ENCODE data around the gene ZXDC.

Gene ZXDC

GRCh38 chr3:126441256-126441880 is 34.3 kb downstream of the ZXDC start:
- DNase-seq (ENCODE audit: insufficient read length, low spot score) (no peak), FAIRE-seq (no peak)
- no peak for TF ChIP-seq POU2F2 (IDR thresholded peaks at IDR 0.05; ENCODE audit: low read depth, low read length)
- no peak for TF ChIP-seq POLR2AphosphoS5 (IDR thresholded peaks at IDR 0.05; ENCODE audit: low read depth, low read length)
- TF ChIP-seq POLR2A (IDR thresholded peaks at IDR 0.05; ENCODE audit: low read depth, low read length), result no peak
- no peak for TF ChIP-seq TAF1 (IDR thresholded peaks at IDR 0.05; ENCODE audit: low read depth, low read length)
- TF ChIP-seq PAX5 (IDR thresholded peaks at IDR 0.05; ENCODE audit: insufficient read depth, low read length, severe bottlenecking), result no peak
- no peak for TF ChIP-seq SPI1 (IDR thresholded peaks at IDR 0.05; ENCODE audit: low read depth, low read length)

GRCh38 chr3:126440709-126440995 is 35.0 kb downstream of the ZXDC start:
- FAIRE-seq, result no peak
- TF ChIP-seq TAF1 (IDR thresholded peaks at IDR 0.05; ENCODE audit: low read depth, low read length), result no peak
- no peak for TF ChIP-seq SPI1 (IDR thresholded peaks at IDR 0.05; ENCODE audit: low read depth, low read length)
- no peak for TF ChIP-seq POU2F2 (IDR thresholded peaks at IDR 0.05; ENCODE audit: low read depth, low read length)
- TF ChIP-seq PAX5 (IDR thresholded peaks at IDR 0.05; ENCODE audit: insufficient read depth, low read length, severe bottlenecking), result no peak
- TF ChIP-seq POLR2AphosphoS5 (IDR thresholded peaks at IDR 0.05; ENCODE audit: low read depth, low read length), result no peak
- TF ChIP-seq POLR2A (IDR thresholded peaks at IDR 0.05; ENCODE audit: low read depth, low read length), result no peak
- DNase-seq (ENCODE audit: insufficient read length, low spot score), result no peak

- no peak for DNase-seq (ENCODE audit: insufficient read length, low spot score)
- TF ChIP-seq PAX5 (IDR thresholded peaks at IDR 0.05; ENCODE audit: insufficient read depth, low read length, severe bottlenecking) (no peak), TAF1 (IDR thresholded peaks at IDR 0.05; ENCODE audit: low read depth, low read length) (no peak), SPI1 (IDR thresholded peaks at IDR 0.05; ENCODE audit: low read depth, low read length) (no peak), POLR2AphosphoS5 (IDR thresholded peaks at IDR 0.05; ENCODE audit: low read depth, low read length) (no peak)
- FAIRE-seq, result no peak
Measured at GRCh38 chr3:126439968-126440708, 35.6 kb downstream of the ZXDC start.

GRCh38 chr3:126439346-126439967 is 36.2 kb downstream of the ZXDC start:
- DNase-seq (ENCODE audit: insufficient read length, low spot score), result no peak
- FAIRE-seq, result no peak
- TF ChIP-seq SPI1 (IDR thresholded peaks at IDR 0.05; ENCODE audit: low read depth, low read length), result no peak
- TF ChIP-seq TAF1 (IDR thresholded peaks at IDR 0.05; ENCODE audit: low read depth, low read length), result no peak
- TF ChIP-seq POU2F2 (IDR thresholded peaks at IDR 0.05; ENCODE audit: low read depth, low read length), result no peak
- no peak for TF ChIP-seq POLR2AphosphoS5 (IDR thresholded peaks at IDR 0.05; ENCODE audit: low read depth, low read length)

- DNase-seq (ENCODE audit: insufficient read length, low spot score) (no peak), FAIRE-seq (no peak)
- no peak for TF ChIP-seq POU2F2 (IDR thresholded peaks at IDR 0.05; ENCODE audit: low read depth, low read length)
- no peak for TF ChIP-seq POLR2AphosphoS5 (IDR thresholded peaks at IDR 0.05; ENCODE audit: low read depth, low read length)
- TF ChIP-seq SPI1 (IDR thresholded peaks at IDR 0.05; ENCODE audit: low read depth, low read length), result no peak
- TF ChIP-seq TAF1 (IDR thresholded peaks at IDR 0.05; ENCODE audit: low read depth, low read length), result no peak
- no peak for TF ChIP-seq PAX5 (IDR thresholded peaks at IDR 0.05; ENCODE audit: insufficient read depth, low read length, severe bottlenecking)
- TF ChIP-seq POLR2A (IDR thresholded peaks at IDR 0.05; ENCODE audit: low read depth, low read length), result no peak
Measured at GRCh38 chr3:126438746-126439145, 36.9 kb downstream of the ZXDC start.

GRCh38 chr3:126438186-126438585 is 37.5 kb downstream of the ZXDC start:
- FAIRE-seq (no peak), DNase-seq (ENCODE audit: insufficient read length, low spot score) (no peak)
- TF ChIP-seq TAF1 (IDR thresholded peaks at IDR 0.05; ENCODE audit: low read depth, low read length), result no peak
- no peak for TF ChIP-seq PAX5 (IDR thresholded peaks at IDR 0.05; ENCODE audit: insufficient read depth, low read length, severe bottlenecking)
- TF ChIP-seq POU2F2 (IDR thresholded peaks at IDR 0.05; ENCODE audit: low read depth, low read length), result no peak
- no peak for TF ChIP-seq SPI1 (IDR thresholded peaks at IDR 0.05; ENCODE audit: low read depth, low read length)

- TF ChIP-seq POU2F2 (IDR thresholded peaks at IDR 0.05; ENCODE audit: low read depth, low read length) (no peak), POLR2A (IDR thresholded peaks at IDR 0.05; ENCODE audit: low read depth, low read length) (no peak), PAX5 (IDR thresholded peaks at IDR 0.05; ENCODE audit: insufficient read depth, low read length, severe bottlenecking) (no peak), POLR2AphosphoS5 (IDR thresholded peaks at IDR 0.05; ENCODE audit: low read depth, low read length) (no peak), TAF1 (IDR thresholded peaks at IDR 0.05; ENCODE audit: low read depth, low read length) (no peak), SPI1 (IDR thresholded peaks at IDR 0.05; ENCODE audit: low read depth, low read length) (no peak)
- FAIRE-seq, result no peak
- no peak for DNase-seq (ENCODE audit: insufficient read length, low spot score)
Measured at GRCh38 chr3:126436826-126437717, 38.6 kb downstream of the ZXDC start.

GRCh38 chr3:126435456-126436315 is 40.0 kb downstream of the ZXDC start:
- no peak for FAIRE-seq
- TF ChIP-seq PAX5 (IDR thresholded peaks at IDR 0.05; ENCODE audit: insufficient read depth, low read length, severe bottlenecking) (no peak), POLR2A (IDR thresholded peaks at IDR 0.05; ENCODE audit: low read depth, low read length) (no peak), SPI1 (IDR thresholded peaks at IDR 0.05; ENCODE audit: low read depth, low read length) (no peak), POU2F2 (IDR thresholded peaks at IDR 0.05; ENCODE audit: low read depth, low read length) (no peak)
- no peak for DNase-seq (ENCODE audit: insufficient read length, low spot score)

All from GM12891 (cell line).